ENCODE results near the gene PRICKLE1. TPM values are rescaled to one million over a fixed set of nuclear protein-coding genes. Genes with fewer than 3 reads are reported as not detected.
A peak's percentile ranks its signal among the peaks of the same experiment; 100 is the strongest.

Gene PRICKLE1
- 11.6 and 12.3 TPM in 2 replicates for total RNA-seq

DNA sequence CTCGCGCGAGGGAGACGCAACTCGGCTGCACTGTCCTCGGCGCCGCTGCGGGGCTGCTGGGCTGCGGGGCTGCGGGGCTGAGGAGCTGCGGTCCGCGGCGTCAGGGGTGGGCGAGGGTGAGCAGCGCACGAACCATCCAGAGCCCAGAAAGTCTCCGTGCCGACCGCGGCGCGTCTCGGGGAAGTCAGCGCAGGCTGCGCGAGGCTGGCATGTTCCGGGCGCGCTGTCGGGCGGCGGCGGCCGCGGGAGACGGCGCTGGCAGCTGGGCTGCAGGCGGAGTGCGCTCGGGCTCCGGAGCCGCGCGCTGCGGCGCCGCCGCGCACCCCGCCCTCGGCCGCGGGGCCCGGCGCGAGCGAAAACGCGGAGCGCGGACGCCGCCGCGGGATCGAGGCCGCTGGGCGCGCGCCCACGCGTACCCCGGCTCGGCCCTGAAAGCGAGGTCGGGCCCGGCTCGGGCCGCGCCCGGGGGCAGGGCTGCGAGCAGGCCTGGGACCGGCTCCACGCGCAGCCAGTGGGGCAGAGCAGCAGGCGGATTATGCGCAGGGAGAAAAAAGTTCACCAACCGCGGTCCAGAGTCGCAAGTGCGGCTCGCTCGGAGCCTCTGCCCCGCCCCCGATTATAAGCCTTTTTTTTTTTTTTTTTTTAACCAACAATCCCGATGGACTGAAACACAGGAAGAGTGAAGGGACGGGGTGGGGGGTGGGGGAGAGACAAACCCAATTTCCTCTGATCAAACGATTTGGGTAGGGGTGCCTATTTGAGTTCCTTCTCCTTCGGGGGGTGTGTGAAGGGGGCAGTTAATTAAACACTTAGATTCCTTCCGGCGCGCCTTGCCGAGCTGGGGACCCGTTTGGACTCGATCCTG lies at the start of gene PRICKLE1:
PRICKLE1 (minus strand) TSS at position 282 of the 865 bp plus-strand sequence. CDS start 117,230 bp downstream, outside the sequence.
- DNase-seq, result peak; percentile 70

DNA sequence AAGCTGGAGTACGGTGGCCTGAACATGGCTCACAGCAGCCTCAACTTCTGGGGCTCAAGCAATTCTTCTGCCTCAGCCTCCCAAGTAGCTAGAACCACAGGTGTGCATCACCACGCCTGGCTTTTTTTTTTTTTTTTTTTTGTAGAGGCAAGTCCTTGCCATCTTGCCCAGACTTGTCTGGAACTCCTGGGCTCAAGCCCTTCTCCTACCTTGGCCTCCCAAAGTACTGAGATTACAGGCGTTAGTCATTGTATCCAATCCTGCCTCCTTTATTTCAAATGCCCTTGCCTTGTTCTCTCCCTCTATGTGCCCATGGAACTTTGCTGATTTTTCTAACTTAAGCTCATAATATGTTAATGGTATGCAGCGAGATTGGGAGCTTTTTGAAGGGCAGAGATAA lies 49.2 kb upstream of the PRICKLE1 start:
- DNase-seq, result no peak

DNA sequence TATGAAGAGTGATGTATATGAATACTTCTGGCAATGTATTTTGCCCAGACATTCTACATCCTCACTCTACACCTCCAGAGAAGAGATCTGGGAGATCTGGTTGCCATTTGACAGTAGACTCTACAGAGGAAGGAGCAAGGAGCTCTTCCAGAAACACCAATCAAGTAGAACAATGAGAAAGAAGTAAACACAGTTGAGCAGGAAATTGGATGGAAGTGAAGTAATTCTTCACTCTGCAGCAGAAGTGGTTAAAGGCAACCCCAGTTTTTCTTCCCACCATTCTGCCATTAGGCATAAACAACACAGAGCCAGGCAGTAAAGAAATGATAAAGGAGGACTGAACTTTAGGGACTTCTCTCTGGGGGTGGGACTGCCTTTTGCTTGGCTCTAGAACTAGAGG lies 48.5 kb upstream of the PRICKLE1 start:
- DNase-seq, result peak; percentile 32

DNA sequence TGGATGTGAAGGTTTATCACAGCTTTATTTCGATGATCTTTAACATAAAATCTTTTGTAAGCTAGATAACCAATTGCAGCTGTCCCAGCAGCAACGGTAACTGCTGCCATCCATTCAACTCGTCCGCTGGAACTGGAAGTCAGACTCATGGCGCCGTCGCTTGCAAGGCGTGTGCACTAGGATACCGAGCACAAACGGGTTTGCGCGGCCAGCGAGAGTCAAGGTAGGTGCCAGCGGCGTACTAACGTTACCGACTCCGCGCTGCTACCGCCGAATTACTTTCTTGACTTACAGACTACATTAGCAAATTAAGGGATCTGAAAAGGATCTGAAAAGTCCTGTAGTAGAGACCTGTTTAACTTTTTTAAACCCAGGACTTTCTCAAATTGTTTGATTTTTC lies 47.4 kb upstream of the PRICKLE1 start:
- DNase-seq, result no peak

DNA sequence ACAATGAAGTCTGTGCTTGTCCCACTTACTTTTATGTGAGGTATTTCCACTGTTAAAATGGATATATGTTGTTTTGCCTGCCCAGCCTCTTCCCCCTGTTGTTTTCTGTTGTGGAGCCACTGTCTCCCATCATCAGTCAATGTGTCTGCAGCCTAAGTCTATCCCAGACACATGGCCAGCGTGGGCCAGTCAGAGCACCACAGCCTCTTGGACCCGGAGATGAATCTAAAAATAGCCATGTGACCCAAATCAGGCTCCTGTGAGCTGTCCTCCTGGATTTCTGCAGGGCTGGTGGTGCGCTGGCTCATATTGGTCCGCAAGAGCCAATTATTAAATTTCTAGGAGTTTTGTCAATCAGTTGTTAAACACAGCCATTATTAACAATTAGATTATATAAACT lies 44.0 kb upstream of the PRICKLE1 start:
- DNase-seq, result no peak

DNA sequence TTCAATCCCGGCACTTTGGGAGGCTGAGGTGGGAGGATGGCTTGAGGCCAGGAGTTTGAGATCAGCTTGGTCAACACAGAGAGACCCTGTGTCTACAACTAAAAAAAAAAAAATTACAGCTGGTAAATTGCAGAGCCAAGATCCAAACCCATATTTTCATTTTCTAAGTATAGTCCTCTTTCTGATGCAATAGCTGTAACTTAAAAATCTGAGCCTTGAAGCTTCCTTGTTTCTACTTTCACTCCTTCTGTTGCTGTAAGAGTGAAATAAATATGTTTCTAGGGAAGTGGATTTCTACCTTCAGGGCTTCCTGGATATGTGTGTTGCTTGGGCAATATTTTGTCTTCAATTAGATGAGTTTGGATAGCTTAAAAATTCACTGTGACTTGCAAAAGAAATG lies 42.0 kb upstream of the PRICKLE1 start:
- no peak for DNase-seq

DNA sequence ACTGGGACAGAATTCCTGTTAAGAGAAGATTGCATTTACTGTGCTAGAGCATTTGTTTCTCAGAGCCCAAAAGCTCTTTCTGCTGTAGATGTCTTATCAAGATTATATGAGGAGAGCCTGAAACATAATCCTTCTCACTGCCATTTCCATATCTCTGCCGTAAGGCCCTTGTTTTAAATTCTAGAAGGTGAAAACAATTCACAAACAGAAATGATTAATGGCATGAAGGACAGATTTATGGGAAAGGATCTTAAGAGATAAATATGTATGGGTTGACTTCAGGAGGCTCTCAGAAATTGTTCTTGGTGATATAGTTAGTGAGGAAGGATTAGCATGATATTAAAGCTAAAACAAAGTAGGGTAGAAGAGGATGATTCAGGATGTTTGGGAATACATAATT lies 40.8 kb upstream of the PRICKLE1 start:
- DNase-seq, result no peak

DNA sequence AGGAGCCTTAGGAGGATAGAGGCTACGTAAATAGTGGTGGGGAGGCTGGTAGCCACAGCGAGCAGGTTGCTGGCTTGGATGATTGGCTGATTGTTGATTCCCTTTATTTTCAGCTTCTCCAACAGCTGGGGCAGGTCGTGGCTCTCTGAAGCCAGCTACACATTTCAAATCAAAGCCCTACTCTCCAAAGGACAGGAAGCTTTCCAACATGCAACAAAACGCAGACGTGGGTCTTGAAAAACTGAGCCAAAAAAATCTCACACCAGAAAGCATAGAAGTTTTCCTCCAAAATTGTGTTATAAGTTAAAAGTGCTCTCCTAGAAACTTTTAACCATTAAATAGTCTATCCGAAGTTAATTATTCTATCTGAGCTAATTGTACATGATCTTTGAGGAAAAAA lies 37.6 kb upstream of the PRICKLE1 start:
- DNase-seq, result no peak

DNA sequence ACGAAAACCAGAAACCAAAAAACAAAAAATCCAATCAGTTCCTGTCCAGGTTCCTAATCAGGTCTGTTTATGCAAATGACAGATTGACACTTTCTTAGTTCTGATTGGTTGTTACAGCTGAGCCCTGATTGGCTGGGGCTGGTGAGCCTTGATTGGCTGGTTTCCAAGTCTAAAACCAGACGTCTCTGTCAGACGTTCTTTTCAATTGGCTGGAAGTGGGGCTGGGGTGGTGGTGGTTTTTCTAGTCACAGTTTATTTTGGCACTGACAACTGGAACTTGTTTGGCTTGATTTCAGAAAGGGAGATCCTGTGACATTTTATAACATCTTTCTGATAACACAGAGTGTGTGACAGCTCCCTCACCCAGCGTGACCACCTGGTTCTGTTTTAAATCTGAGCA lies 36.1 kb upstream of the PRICKLE1 start:
- DNase-seq, result no peak

DNA sequence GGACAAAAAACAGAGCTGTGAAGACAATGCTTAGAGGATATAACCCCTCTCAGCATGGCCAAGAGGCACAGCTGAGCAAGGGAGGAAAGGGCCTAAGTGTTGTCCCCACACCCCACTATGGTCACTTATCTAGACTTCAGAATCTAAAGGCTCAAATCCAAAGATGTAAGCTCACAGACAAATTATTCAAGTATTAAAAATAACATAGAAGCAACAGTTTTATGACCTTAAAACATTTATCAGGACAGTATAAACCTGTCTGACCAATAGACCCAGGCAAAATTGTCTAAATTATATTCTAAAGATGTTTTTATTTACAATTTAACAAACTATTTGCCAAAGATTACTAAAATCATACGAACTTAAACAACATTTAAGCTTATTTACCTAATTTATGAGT lies 28.1 kb upstream of the PRICKLE1 start:
- DNase-seq, result peak; percentile 8

DNA sequence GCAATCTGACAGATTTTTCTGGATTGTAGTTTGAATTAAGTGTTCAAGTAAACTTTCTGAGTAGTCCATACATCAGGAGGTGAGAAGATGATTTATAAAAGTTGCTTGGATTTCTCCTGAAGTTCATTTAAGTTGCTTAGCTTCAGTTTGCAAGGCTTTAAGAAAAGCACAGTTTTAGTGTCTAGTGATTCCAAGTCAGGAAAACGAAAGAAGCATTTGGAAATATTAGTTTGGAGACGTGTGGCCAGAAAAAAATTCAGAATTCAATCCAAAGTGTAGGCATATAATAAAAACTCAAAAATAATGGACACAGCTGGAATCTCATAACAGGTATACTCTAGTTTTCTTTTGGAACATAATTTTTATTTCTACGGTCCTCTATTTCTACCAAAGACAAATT lies 25.5 kb upstream of the PRICKLE1 start:
- DNase-seq, result no peak

DNA sequence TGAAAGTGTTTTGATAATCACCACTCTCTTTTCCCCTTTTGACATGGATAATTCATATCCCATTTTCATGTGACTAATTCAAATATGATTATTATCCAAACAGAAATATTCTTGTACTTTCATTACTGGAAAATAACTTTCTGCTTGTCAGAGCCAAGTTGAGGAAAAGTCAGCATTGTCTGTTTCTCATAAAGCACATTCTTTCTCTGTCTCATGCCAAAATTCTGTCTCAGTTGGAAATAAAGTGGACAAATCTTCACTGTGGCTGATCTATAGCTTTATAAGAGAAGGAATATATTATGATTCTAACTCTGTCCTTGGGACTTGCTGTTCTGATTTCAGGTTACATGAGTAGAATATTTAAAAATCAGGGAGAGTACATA lies 22.7 kb upstream of the PRICKLE1 start:
- DNase-seq, result no peak

DNA sequence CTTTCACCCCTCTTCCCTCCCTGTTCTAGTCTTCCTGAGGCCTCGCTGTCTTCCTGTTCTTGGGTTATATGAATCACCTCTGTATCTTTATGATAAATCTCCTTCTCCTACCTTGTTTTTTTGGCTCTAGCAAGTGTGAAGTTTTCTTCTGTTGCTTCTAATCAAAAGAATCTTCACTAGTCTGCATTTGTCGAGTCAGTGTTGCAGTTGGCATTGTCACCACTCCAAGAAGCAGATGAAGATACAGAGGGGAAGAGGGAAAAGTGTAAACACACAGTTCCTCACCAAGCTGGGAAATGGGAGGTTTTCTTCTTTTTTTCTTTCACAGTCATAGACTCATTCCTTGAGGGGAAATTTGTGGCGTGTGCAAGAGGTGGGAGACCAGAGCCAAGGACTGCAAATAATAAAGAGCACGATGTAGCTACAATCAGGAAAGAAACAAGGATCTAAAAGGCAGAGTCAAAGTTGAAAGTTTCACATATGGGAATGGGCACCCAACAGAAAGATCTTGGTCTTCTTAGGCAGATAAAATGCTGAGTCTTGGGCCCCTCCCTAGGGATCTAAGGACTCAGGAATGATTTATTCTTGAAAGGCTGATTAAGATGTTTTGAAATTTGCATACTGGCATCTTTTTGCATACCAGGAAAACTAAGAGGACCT lies 22.2 kb upstream of the PRICKLE1 start:
- no peak for DNase-seq

DNA sequence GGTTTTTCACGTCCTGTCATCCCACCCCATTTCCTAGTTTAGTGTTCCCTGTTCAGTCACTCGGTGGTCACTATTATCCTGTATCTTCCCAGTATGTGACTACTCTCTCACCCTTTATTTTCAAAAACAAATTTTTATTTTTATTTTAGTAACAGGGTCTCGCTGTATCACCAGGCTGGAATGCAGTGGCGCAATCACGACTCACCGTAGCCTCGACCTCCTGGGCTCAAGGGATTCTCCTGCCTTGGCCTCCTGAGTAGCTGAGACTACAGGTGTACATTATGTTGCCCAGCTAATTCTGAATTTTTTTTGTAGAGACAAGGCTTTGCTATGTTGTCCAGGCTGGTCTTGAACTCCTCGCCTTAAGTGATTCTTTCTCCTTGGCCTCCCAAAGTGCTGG lies 20.1 kb upstream of the PRICKLE1 start:
- no peak for DNase-seq

DNA sequence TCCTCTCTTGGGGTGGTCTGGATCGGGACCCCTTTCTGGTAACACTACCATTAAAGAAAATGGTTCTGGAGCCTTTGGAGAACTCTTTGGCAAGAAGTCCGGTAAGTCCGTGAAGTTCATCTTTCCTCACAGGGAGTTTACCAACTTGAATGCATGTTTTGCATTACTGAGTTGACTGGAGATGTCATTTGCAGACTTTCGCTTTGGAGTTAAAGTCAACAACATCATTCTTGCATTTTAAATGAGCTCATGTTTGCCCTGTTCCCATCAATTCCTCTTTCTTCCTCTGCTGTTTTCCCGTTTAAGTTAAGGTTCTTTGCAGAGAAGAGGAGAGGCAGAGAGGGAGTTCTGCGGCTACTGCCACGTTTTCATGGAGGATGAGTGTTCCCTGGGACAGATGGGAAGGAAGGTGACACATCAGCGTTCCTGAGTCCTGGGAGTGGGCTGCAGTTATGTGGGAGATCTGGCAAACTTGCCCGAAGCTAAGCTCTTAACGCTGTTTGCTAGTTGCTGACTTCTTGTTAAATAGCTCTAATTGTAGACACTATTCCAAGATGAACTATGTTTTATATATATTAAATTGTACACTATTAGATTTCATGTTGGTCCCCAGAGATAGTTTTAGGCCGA lies 18.8 kb upstream of the PRICKLE1 start:
- no peak for DNase-seq

DNA sequence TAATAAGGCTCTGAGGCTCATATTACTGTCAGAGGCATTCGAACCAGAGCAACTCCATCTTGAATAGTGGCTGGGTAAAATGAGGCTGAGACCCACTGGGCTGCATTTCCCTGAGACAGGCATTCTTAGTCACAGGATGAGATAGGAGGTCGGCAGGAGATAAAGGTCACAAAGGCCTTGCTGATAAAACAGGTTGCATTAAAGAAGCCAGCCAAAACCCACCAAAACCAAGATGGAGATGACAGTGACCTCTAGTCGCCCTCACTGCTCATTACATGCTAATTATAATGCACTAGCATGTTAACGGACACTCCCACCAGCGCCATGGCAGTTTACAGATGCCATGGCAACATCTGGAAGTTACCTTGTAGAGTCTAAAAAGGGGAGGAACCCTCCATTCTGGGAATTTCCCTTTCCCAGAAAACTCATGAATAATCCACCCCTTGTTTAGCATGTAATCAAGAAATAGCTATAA lies 18.1 kb upstream of the PRICKLE1 start:
- no peak for DNase-seq

DNA sequence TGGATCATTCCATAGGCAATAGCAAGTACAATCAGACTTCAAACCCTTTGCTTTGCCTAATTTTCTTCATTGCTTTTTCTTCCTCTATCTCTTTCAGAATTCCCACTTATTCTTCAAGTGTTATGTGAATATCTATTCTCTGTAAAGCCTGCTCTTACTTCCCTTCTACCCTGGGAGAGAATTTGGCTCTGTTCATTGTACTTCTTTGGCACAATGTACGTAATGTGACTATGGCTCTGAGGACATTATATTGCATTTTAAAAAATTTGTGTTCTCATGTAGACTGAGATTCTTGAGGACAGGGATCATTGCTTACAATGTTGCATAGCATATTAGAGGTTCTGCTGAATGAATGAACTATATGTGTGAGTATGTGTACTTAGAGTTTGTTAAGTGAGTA lies 16.9 kb upstream of the PRICKLE1 start:
- DNase-seq, result no peak

DNA sequence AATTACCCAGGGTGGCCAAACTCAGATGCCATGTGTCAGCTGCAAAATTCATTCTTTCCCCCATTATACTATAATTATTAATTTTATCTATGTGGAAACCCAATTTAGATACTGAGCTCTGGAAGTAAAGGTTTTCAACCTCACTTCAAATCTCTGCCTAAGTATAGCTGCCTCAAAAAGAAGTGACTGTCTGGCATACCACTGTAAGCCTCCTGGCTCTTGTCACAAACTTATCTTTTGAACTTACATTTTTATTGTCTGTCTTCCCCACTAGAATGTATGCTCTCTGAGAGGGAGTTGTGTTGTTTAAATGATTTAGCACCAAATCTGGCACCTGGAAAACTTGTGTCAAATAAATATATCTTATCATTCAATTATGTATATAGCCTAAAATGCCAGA lies 16.1 kb upstream of the PRICKLE1 start:
- no peak for DNase-seq

DNA sequence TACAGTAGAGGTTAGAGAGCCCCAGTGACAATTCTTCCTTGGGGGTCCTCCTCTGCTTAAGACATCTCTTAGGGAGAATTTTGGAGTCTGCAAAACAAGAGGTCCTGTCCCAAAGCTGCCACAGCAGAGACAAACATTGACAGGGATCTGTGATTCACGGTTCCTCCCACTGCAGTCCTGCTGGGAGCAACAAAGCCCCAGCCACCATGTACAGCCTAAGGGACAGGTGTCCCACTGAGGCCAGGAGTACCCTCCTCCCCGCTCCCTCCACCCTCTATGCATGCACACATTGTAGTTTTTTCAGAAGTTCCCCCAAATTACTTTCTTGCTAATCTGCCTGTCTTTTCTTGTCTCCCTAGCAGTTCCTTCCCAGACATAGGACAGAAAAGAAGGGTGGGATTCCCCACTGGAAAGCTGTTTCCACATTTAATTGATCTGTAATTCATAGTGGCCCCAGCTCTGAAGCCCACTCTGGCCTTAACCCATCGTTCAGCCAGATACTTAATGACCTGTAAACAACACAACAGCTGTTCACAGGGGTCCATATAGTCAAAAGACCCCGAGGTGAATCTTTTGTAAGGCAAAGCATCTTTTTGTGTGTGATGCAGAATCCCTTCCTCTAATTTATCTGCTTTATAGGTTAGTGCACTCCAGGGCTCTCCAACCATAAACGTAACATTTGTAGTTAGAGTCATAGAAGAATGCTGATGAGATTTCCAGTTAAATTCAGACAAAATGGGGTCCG lies 13.9 kb upstream of the PRICKLE1 start:
- no peak for DNase-seq

DNA sequence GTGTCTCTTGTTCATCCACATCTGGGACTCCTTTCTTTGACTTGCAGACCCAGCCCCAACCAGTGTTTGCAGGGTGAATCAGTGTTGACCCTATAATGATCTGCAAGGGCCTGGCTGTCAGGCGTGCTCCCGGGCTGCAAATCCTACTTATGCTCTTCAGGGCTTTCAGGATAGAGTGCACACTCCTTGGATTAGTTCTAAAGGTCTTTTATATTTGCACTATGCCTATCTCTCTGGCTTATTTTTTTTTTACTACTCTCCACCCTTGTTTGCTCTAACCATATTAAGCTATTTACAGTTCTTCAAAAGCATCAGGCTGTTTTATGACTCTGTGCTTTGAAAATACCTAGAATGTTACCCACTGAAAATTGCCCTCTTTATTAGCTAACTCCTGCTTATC lies 4.3 kb upstream of the PRICKLE1 start:
- DNase-seq, result no peak

DNA sequence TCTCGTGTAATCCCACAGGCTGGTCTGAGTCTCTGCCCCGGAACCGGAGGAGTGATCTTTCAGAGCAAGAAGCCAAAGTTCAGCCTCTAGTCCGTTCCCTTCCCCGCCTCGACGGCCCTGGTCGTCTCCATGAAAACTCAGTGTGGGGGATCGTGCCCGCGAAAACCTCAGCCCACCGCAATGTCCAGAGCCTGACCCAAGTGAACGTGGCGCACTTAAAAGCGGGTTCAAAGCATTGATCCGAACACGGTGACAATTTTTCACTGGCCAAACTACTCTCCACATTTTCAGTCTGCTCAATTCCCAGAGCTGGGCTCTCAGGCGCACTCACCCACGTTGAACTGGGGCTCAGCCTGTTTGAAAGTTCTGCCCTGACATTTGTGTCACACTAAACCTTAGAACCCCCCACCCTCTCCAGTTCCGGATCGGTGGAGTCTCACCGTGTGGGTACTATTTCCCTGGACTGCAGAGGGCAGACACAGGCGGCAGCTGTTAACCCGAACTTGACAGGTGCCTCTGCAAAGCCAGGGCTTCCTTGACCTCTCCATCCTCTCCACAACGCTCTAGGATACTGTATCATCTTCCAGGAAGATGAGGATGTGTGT lies 886 bp upstream of the PRICKLE1 start:
- DNase-seq, result peak; percentile 38

All from dermis blood vessel endothelial cell (primary cell).